GM12801 (cell line): ENCODE data around the gene RSPH6A.

Experiments used
- TF ChIP-seq, protein P1 (sequence below): IDR thresholded peaks from one replicate; pipeline ENCODE4 v1.5.1; 2011; ENCODE audit warnings: control low read depth; ENCODE audit not compliant: insufficient read length; ENCODE audit errors: extremely low read depth

The RSPH6A gene

DNA sequence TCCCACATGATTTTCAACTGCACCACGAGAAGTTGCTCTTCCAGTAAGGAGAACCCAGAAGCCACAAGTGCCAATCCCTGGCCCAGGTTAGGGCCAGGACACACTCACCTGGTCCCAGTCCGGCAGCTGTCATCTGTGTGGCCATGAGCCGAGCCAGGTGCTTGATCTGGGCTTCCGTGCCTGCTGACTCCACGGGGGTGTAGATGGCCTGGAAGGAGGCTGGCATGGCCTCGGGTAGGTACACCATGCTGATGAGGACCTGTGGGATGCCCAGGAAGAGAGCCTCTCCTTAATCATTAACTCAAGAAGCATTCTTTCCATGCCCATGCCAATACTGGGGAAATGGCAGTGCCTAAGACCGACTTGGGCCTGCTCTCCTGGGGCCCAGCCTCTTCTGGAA lies 19.9 kb upstream of the RSPH6A start:
- TF ChIP-seq, protein P1, sequence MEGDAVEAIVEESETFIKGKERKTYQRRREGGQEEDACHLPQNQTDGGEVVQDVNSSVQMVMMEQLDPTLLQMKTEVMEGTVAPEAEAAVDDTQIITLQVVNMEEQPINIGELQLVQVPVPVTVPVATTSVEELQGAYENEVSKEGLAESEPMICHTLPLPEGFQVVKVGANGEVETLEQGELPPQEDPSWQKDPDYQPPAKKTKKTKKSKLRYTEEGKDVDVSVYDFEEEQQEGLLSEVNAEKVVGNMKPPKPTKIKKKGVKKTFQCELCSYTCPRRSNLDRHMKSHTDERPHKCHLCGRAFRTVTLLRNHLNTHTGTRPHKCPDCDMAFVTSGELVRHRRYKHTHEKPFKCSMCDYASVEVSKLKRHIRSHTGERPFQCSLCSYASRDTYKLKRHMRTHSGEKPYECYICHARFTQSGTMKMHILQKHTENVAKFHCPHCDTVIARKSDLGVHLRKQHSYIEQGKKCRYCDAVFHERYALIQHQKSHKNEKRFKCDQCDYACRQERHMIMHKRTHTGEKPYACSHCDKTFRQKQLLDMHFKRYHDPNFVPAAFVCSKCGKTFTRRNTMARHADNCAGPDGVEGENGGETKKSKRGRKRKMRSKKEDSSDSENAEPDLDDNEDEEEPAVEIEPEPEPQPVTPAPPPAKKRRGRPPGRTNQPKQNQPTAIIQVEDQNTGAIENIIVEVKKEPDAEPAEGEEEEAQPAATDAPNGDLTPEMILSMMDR: no peak

- TF ChIP-seq, protein P1: no peak
Measured at GRCh38 chr19:45828945-45829344, 13.8 kb upstream of the RSPH6A start.

DNA sequence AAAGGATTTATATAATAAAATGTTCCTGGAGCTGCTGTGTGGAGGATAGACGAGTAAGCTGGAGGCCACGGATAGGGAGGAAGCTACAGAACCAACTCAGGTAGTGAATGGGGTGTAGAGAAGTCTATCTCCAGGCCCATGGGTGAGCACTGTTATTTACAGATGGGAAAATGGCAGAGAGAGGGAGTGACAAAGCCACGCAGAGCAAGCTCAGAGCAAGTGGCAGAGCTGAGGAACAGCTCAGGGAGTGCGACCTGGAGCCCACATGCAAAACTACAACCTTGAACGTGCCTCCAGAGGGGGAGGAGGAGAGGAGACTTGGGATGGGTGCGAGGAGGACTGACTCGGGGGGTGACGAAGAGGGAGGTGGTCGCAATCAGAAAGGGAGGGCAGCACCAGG lies 13.4 kb upstream of the RSPH6A start:
- TF ChIP-seq, protein P1: no peak

- TF ChIP-seq, protein P1: no peak
Measured at GRCh38 chr19:45827459-45828093, 12.5 kb upstream of the RSPH6A start.

DNA sequence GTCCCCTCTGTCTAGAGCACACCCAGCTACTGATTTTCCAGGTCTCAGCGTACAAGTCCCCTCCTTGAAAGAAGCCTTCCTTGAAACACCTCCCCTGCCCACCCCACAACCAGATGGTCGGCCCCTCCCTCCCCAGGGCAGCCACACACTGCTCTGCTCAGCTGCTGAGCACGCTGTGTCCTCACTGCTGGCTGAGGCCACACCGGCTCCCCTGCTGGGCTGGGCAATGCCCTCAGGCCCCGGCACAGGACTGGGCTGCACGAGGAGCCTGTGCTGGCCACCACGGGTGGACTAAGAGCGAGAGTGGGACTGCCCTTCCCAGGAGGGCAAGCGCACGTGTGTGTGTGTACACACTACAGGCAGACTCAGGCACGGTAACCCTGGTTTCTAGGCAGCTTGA lies 11.8 kb upstream of the RSPH6A start:
- TF ChIP-seq, protein P1: no peak

DNA sequence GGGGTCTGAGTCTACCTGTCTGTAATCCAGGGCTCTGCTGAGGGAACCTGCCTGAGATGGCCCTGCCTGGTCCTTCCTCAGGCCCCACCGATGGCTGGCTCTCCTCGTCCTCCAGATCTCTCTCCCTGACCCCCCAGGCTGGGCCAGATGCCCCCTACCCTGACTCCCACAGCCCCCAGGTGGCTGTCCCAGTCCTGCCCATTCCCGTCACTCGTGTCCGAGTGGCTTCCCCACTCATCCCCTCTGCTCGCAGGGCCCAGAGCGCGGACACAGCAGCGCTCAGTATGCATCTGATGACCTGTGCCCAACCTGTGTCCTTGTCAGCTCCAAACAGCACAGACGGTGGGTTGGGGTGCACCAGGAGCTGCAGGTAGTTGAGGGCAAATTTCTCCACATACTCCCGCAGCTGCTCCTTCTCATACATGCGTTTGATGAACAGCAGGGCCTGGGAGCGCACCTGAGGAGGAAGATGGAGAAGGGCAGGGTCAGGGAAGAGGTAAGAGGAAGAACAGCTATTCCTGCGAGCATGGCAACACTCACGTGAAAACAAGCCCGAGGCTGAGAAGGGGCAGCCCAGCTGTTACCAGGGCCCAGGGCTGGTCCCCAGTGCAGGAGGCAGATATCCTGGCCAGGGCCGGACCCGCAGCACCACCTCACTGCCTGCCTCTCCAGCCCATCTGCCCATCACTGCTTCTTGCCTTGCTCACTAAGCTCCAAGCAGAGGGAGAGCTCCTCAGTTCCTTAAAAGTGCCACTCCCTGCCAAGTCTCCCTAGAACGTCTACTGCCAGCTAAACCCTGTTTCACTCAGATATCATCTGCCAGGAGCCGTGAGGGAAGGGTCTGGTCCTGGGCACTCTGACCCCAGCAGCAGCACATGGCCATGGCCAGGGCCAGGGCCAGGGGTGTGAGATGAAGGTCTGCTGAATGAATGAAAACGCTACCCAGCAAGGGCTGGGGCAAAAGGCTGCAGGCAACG lies 11.1 kb upstream of the RSPH6A start:
- TF ChIP-seq, protein P1: no peak

- TF ChIP-seq, protein P1: no peak
Measured at GRCh38 chr19:45825263-45825605, 10.1 kb upstream of the RSPH6A start.
